M059J (cell line): ENCODE results near the gene ADGB. TPM values are rescaled to one million over a fixed set of nuclear protein-coding genes. Genes with fewer than 3 reads are reported as not detected.
"Not testable (repeated sequence)": the region's sequence is repeated elsewhere in the genome, so short reads cannot be mapped to it uniquely, and the experiment has no call there.

Source experiments
- DNase-seq: peaks from one replicate; pipeline ENCODE4 v3.0.0-alpha.2; 2012; ENCODE audit warnings: low read depth
- total RNA-seq: library from RNA; depleted of rRNA; stranded (reverse); fragments of >200 nt; shearing (Covaris generic); gene quantifications from 2 replicates; pipeline ENCODE4 v1.2.3, GENCODE V29; 2014

ADGB gene
- total RNA-seq, 1 experiment from 2014 or later, result not detected

DNA sequence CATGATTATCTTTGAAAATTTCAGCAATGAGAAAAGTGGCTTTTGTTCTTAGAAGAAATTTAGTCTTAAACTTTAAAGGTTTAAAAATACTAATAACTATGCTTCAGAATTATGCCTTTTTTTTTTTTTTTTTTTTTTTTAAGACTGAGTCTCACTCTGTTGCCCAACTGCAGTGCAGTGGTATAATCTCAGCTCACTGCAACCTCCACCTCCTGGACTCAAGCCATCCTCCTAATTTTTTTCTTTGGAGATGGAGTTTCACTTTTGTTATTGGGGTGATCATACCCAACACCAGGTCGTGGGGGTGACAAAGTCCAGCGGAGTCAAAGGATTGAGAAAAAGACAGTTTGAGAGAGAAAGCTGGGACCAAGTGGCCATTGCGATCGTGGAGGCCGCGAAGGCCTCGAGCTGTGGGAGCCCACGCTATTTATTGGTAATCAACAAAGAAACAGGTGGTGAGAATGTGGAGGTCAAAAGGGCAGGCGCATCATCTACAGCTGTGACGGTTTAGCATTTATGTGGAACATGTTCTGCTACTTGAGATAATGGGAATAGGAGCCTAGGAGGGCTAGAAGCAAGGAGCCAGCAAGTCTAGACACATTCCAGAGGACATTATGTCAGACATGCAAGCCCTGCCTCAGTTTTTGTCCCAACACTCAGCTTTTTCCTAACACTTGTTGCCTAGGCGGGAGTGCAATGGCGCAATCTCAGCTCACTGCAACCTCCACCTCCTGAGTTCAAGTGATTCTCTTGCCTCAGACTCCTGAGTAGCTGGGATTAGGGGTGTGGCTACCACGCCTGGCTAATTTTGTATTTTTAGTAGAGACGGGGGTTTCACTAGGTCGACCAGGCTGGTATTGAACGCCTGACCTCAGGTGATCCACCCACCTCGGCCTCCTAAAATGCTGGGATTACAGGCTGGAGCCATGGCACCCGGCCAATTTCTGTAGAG is 217.0 kb downstream of the ADGB start:
- peak; percentile 21 for DNase-seq

DNA sequence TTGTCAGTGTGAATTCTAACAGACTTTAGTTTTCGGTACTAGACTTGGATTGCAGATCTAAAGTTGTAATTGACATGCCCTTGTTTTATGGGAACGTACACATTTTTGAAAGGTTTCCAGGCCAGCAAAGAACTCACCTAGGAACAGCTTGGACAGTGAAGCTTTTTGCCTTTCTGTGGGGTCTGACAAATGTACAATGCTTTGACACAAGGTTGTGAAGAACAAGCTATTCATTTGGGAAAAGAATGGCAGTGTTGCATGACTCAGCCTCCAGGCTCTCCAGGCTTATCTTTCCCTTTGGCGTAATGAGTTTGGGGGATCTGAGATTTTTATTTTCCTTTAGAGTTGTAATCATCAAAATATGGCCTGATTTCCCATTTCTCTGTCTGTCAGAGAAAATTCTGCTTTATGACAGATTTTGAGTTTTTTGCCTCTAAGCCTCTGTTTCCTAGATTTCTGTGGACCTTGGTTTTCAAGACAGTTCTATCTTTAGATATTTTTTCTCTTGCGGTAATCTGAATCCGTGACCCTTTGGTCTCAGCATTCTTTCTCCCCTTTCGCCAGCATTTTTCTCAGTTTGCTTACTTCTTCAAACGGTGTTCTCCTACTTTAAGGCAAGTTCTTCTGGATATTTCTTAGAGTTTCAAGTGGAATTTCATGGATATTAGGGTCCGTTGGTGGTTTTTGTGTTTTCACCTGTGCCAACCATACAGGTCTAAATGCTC is 221.0 kb downstream of the ADGB start:
- peak; percentile 22 for DNase-seq

DNA sequence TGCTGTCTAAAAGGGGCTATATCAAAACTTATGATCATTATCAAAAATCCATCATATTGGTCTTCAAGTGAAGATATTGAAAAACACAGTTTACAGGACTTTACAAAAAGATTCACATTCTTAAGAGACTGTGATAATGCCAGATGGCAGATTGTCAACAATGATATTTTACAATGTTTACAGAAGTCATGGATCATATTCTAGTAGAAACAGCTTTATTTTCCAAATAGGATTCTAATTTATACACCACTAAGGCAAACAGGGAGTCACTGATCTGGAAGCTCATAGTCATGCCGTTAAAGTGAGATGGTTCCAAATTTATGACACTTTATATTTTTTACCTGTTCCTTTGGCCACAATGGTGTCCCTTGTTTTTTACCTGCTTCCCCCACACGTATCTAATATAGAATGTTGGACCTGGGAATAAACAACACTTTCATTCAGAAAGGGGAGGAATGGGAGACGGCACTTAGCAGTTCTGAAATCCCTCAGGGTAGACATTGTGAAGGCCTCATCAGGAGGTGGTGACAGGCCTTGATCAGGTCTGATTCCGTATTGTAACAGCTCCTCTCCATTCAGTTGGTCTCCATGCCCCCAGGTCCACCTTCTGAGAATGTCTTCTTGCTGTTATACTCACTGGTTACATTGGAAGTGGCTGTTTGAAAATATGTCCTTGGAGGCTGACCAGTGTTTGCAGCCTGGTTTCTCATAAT is 228.6 kb downstream of the ADGB start:
- no peak for DNase-seq

DNA sequence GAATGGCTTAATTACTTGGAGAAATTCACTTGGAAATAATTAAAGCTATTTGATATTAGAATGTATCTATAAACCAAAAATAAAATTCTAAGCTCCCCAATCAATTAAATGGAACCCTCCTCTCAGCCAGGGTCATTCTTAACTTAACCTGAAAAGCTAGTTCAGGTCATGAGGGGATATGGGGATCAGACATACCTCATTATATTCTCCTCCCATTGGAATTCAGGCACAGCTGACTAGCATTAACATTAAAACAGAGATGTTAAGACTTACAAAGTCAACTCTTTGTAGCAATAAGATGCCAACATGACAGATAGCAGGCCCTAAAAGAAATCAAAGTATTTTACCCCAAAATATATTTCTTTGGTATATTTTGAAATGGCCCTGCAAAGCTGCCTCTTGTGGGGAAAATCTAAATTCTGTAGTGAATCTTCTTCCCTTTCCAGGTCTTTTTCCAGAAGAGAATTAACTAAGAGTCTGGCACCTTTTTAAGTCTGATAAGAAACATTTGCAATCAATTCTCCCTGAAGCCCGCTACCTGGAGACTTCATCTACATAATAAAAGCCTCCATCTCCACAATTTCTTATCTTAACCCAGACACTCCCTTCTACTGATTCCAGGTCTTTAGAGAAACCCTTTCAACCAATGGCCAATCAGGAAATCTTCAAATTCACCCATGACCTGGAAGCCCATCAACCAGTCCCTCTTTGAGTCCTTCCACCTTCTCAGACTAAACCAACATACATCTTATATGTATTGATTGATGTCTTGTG is 231.2 kb downstream of the ADGB start:
- no peak for DNase-seq

DNA sequence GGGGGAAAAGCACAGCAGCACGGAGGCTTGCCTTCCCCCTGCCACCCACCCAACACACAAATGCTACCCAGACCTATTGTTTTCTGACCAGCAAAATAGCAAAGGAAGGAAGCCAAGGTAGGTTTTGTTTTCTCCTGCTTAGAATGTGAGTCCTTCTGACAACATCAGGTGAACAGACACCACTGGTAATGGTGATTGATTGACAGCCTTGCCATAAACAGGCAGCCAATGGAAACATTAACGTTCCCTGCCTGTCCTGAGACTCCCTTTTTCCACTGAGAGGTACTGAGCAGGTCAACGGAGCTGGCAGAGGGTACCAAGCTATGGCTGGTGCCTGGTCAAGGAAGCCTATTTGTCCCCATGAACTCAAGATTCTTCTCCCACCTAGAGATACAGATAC is 234.4 kb downstream of the ADGB start:
- no peak for DNase-seq

DNA sequence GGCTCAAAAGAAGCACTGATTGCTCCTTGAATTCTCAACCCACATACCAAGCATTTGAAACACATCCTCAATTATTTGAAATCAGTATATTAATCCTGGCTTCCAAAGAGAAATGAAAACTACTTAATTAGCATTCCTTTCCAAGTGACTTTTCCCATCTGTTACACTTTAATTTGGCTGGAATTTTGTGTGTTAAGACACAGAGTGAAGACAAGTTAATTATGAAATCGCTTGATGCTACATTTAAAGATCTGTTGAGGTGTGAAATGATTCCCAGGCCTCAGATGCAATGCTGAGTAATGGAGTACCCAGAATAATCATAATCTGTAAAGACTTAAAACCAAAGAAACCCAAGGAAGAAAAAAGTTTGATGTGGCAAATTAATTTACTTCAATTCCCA is 241.4 kb downstream of the ADGB start:
- no peak for DNase-seq

- DNase-seq, result no peak
Measured at GRCh38 chr6:146840641-146841040, 241.9 kb downstream of the ADGB start.

- no peak for DNase-seq
Measured at GRCh38 chr6:146847426-146847825, 248.7 kb downstream of the ADGB start.

GRCh38 chr6:146850238-146850896 is 251.6 kb downstream of the ADGB start:
- DNase-seq, result peak; percentile 92

- peak; percentile 30 for DNase-seq
Measured at GRCh38 chr6:146850981-146851380, 252.2 kb downstream of the ADGB start.

DNA sequence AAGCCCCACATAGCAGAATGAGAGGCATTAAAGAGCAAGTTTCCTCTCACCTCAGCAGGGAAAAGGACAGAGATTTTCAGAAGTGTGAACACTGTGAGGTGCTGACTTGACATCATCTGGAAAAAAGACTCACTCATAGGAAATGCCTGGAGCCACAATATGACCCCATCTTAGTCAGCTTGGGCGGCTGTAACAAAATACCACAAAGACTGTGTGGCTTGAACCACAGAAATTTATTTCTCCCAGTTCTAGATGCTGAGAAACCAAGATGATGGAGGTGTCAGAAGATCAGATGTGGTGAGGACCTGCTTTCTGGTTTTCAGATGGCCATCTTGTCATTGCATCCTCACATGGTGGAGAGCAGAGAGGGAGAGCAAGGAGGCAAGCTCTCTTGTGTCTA is 253.1 kb downstream of the ADGB start:
- DNase-seq, result peak; percentile 97

- not testable (repeated sequence) for DNase-seq
Measured at GRCh38 chr6:146854521-146855255, 255.9 kb downstream of the ADGB start.

- no peak for DNase-seq
Measured at GRCh38 chr6:146855889-146856288, 257.1 kb downstream of the ADGB start.

DNA sequence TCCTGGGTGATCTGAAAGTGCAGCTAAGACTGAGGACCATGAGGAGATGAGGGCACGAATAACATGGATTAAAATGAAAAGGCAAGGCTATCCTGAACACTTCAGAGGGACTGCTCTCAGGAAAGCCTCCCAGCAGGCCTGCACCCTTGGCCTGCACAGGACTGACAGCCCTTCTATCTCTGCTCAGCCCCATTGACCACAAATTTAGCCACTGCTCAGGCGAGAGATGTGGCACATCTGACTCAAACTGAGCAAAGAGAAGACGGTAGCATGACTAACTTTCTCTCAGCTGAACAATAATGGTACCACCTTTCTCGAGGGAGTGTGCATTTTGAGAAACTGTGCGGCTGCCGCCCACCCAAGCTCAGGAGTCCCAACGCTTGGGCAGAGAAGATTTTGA is 257.5 kb downstream of the ADGB start:
- DNase-seq, result no peak

DNA sequence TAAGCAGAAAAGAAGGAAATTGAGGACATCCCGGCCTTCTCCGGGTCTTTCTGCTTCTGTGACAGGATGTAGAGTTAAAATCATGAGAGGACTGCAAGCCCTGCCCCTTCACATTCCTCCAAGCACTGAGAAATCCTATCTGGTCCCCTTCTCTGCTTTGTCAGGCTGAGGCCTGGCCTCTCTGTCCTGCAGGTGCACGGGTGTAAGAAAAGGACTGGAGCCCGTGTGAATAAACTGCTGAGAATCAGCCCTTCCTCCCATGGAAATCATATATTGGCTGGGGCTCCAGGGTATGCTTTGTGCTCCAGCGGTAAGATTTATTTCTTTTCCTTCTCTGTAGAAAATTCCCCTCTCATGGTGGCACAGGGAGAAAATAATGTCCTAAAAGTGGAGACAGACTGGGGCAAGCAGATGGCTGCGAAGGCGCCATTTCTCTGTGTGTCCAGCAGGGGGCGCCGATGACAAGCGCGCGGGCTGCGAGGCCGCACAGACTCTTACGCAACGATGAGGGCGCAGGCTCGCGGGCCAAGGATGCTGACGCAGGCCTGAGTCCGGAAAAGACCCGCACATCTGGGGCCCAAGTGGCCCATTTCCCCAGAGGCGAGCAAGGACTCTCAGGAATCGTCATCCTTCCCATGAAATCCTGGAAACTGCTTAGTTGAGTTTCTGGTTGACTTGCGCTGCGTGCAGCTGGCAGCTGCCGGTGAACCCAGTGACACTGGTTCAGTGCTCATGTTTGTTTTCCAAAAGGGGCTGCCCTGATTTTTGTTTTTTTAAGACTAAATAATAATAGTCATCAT is 258.6 kb downstream of the ADGB start:
- DNase-seq, result peak; percentile 82

DNA sequence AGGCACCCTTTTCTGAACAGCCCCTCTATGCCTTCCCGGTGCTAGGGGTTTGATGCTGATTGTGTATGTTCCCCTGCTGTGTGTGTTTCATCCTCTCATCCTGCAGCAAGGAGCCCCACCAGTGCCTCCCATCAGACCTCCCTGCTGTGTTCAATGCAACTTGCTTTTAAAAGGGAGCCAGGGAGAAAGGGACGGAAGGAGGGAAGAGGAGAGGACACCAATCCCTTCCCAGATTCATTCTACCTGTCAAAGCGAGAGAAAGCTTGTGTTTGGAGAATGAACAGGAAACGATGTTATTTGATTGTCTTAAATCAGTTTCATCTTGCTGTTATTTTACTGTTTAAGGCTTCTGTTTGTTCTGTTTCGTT is 259.2 kb downstream of the ADGB start:
- DNase-seq, result no peak

DNA sequence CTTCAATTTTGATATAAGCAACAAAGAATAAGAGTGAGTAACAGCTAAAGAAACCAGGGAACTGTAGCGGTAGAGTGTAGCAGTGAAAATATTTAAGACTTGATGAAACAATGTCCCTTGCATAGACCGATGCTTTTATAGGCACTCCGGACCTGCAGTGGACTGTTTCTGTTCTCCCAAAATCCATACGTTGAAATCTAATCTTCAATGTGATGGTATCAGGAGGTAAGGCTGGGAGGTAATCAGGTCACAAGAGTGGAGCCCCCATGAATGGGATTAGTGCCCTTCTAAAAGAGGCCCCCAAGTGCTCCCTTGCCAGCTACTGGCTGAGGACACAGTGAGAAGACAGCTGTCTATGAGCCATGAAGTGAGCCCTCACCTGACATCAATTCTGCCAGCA is 260.4 kb downstream of the ADGB start:
- no peak for DNase-seq

DNA sequence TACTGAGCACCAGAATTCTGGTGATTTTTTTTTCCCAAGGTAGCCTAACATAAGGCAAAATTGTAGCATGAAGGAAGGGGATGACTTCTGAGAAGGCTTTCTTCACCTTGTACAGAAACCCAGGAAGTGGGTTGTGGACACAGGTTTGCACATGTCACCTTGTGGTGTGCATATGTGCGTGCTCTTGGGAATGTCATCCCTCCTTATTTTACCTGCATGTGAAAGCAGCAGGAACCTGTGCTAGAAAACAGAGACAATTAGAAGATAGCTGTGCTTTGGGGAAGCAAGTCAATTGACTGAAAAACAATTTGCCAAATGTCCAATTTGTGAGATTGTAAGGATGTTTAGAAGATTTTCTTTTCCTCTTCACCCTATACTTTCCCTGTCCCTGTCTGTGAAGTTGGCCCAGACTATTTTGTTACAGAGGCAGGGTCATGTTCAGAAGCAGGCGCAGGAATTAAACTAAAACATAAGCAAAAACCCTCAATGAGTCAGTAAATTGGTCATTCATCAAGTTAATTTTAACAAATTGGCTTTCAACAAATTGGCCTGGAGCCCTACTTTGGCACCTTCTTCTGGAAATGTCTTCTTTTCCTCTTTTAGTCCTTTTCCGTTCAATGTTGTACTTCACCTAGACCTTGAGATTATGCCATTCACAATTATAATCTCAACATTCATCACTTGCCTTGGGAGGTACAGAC is 261.2 kb downstream of the ADGB start:
- no peak for DNase-seq

DNA sequence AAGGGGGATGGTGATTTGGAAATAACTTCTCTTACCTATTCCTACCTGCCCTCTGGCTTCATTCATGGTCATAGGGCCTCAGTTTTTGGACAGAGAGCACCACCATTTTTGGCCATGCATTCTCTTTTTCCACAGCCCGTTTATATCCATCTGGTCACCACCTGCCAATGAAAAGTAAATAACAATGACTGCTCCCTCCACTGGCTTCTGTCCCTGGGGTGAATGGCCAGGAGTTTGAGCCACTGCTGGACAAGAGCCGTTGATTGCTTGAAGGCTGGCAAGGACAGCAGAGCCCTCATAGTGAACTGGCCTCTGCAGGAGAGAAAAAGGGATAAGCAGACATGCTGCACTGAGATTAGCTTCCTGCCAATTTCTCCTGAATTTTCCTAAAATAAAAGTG is 261.8 kb downstream of the ADGB start:
- no peak for DNase-seq
